NCI-H2227 (cell line): ENCODE data around the gene TAF11L2.
"Not testable (repeated sequence)": the region's sequence is repeated elsewhere in the genome, so short reads cannot be mapped to it uniquely, and the experiment has no call there.

Experiments used
- DNase-seq: peaks from one replicate; lab custom pipeline; 2025; ENCODE audit not compliant: unreplicated experiment; lab: John Stamatoyannopoulos, UW

TAF11L2 gene

DNA sequence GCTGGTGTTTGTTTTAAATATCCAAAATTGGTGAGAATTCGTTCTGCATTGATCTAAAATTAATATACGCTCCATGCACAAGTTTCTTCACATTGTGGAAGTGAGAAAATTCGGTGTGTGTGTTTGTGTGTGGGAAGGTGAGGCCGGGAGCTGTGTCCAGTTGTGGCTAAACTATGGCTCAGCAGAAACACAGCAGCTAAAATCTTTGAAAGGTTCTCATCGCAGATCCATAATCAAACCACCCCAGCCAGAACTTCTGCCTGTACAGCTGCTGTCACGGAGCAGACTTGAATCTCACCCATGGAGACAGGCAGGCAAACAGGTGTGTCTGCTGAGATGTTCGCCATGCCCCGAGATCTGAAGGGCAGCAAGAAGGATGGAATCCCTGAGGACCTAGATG is at the start of gene TAF11L2:
TAF11L2 (plus strand) TSS at position 301 of the 400 bp plus-strand sequence.
- not testable (repeated sequence) for DNase-seq

DNA sequence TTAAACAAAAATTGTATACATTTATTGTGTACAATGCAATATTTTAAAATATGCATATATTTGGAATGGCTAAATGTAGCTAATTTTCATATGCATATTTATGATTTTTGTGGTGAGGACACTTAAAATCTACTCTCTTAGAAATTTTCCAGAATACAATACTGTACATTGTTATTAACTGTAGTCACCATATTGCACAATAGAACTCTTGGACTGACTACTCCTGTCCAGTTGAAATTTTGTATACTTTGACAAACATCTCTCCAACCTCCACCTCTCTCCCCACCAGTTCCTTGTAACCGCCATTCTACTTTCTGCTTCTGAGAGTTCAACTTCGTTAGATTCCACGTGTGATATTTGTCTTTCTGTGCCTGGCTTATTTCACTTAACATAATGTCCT is 49.2 kb upstream of the TAF11L2 start:
- no peak for DNase-seq

DNA sequence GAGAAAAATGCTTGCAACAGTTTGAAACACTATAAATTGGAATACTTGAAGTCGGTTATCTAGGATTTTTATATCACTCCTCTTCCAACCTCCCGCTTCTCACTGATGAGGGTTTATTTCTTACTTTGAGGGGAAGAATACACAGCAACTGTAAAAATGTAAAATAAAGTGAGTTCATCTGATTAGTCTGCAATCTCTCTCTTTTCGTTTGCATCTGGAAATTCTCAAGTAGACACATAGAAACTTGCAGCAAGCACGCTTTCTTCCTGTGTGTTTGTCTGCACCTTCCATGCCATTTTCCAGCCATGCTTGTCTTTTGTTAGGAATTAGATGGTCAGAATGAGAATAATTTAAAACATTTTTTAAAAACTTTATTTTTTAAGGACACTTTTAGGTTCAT is 45.1 kb upstream of the TAF11L2 start:
- no peak for DNase-seq

DNA sequence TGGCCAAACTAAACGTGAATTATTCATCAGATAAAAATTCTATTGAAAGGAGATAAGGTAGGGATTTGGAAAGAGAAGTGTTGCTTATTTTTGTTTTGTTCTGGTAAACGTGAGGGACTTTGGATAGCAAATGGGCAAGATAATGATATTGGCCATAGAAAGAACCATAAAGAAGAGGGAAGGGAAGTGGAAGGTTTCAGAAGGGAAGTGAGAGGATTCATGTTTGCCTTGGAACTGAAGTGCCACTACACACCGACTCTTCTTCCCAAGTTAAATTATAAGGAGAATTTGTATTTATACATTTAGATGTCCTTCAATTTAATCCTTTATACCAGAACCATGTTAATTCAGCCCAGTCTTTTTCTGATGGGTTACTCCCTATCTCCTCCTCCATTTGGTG is 42.1 kb upstream of the TAF11L2 start:
- no peak for DNase-seq

DNA sequence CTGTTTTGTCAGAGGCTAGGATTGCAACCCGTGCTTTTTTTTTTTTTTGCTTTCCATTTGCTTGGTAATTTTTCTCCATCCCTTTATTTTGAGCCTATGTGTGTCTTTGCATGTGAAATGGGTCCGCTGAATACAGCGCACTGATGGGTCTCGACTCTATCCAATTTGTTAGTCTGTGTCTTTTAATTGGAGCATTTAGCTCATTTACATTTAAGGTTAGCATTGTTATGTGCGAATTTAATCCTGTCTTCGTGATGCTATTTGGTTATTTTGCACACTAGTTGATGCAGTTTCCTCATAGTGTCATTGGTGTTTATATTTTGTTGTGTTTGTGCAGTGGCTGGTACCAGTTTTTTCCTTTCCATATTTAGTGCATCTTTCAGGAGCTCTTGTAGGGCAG is 36.2 kb upstream of the TAF11L2 start:
- no peak for DNase-seq

DNA sequence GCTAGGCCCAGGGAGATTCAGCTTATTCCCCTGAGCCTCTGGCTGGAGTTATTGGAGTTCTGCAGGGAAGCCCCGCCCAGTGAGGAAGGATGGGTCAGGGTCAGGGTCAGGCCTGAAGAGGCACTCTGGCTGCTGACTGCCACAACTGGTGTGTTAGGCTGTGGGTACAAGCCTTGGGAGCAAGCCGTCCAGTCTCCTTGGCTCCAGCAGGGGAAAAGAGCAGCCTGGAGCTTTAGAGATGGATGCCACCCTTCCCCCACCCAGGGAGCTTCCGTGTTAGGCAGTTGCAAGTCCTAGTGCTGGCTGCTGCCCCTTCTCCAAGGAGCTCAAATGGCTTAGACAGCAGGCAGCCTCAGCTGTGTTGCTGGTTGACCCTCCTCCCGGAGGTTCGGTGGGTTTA is 34.4 kb upstream of the TAF11L2 start:
- DNase-seq = no peak

DNA sequence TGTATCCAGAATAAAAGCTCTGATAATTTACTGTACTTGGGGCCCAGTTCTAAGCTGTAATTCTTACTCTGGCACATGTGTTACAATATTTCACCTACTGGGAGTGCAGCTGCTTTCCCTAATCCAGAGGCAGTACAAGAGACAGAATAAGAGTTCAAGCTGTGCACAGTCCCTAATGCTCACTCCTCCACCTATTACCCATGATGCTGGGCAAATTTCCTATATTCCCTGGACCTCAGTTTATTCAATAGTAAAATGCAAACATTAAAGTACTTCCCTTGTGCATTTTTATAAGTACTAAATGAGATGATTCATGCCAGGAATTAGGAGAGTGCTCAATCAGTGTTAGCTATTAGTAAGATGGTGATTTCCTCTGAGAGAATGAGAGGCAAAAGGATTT is 28.0 kb upstream of the TAF11L2 start:
- no peak for DNase-seq

DNA sequence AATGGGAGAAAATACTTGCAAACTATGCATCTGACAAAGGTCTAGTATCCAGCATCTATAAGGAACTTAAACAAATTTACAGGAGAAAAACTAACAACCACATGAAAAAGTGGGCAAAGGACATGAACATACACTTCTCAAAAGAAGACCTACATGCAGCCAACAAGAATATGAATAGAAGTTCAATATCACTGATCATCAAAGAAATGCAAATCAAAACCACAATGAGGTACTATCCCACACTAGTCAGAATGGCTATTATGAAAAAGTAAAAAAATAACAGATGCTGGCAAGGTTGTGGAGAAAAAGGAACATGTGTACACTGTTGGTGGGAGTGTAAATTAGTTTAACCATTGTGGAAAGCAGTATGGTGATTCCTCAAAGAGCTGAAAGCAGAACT is 23.0 kb upstream of the TAF11L2 start:
- not testable (repeated sequence) for DNase-seq

DNA sequence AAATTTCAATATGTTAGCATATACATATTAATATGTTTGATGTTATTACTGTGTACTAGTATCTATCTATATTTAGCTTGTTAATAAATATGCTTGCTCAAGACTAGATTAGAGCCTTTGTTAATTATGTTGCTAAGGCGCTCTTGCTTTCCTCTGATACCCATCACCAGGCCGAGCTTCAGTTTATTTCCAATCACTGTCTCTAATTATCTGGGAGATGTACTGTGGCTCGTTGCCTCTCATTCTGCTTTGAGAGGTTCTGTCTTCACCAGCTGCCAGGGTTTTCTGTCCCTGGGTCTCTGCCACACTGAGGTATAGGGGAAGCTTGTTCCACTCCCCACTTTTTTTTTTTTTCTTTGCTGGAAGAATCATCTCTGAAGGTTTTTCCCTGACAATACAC is 21.0 kb upstream of the TAF11L2 start:
- DNase-seq = no peak

DNA sequence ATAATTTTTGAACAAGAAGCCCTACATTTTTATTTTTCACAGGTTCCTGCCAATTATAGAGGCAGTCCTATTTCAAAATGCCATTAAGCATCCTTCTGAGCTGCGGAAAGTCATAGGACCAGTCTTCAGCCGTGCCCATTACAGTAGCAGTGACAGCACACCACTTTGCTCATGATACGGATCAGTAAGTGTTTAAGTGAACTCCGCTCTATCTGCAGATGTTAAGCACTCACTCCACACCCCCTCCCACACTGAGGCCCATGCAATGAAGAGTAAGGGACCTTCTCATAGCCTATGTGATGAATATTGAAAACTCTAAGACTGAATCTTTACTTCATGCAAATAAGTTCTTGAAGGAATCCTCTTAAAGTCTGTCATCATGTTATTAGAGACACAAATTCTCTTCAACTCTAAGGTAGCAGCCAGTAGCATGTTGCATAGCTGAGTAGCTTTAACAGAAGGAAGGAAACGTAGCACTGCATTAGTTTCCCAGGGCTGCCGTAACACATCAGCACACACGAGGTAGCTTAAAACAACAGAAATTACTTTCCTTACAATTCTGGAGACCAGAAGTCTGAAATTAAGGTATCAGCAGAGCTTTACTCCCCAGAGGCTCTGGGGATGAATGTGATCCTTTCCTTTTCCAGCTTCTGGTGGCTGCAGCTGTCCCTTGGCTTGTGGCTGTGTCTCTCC is 20.3 kb upstream of the TAF11L2 start:
- DNase-seq = no peak

DNA sequence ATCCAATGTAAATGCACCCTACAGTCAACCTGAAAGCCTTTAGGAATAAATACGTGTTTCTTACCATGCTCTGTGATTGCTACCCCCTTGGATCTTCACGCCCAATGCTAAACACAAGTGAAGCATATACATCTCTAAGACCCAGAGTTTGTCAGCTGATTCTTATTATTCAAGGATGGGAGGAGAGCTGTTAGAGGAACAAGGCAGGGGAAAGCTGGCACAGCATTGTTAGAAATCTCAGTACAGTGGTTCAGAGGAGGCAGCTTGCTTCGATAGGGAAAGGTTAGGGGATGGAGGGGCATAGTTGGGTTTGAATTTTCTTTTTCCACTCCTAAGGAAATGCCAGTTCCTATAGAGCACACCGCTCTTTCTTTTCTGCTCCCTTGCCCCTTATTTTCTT is 16.7 kb upstream of the TAF11L2 start:
- DNase-seq = no peak

DNA sequence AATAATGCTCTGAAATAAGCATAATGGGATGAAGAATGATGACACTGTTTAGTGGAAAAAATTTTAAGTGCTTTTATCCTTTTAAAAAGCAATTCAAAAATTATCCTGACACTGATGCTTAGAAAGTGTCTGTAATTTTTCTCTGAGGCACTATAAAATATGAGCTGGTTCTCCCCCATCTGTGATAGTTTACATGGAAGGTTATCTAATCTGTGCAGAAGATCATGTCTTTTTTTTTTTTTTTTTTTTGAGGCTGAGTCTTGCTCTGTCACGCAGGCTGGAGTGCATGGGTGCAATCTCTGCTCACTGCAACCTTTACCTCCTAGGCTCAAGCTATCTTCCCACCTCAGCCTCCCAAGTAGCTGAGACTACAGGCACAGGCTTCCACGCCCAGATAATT is 15.2 kb upstream of the TAF11L2 start:
- no peak for DNase-seq

DNA sequence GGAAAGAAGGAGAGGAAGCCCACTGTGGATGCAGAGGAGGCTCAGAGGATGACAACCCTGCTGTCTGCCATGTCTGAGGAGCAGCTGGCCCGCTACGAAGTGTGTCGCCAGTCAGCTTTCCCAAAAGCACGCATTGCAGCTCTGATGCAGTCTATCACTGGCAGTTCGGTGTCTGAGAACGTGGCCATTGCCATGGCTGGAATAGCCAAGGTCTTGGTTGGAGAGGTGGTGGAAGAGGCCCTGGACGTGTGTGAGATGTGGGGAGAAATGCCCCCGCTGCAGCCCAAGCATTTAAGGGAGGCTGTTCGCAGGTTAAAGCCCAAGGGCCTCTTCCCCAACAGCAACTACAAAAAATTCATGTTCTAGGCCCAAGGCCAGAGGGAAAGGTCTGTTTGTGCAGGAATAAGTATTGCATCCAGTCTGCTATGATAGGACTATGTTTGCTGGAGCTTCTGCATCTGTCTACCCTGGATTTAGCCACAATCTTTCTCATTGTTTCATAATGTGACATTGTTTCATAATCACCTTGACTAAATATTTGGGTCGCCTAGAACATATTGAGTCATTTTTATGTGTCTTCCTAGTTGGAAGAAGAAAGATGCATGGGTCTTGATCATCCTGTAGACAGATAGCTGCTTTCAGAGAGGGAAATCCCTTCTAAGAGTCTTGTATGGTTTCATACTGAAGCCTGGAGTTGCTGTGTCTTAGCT is 11.4 kb upstream of the TAF11L2 start:
- DNase-seq = not testable (repeated sequence)

DNA sequence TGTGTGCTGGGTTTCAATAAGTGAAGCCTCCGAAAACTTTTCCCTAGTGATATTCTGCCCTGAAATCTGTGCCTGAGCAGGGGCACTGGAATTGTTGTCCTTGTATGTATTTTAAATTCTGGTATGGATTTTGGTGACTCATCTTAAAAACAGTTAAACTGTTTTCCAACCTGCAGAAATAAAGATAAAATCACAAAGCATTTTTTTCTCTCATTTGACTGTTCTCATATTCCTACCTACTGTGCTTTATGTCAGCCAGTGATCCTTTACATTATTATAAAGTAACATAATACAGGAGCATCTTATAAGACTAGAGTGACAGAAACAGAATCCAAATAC is 10.9 kb upstream of the TAF11L2 start:
- no peak for DNase-seq

DNA sequence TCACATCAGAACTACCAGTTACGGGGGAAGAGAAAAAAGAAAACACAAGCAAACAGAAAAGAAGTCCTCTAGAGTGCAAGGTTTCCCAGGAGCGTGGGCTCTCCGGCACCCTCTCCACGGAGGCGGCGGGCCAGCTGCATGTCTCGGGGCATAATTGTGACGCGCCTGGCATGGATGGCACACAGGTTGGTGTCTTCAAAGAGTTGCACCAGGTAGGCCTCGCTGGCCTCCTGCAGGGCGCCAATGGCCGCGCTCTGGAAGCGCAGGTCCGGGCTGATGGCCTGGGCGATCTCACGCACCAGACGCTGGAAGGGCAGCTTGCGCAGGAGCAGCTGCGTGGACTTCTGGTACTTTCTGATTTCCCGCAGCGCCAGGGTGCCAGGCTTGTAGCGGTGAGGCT is 6.8 kb upstream of the TAF11L2 start:
- not testable (repeated sequence) for DNase-seq

DNA sequence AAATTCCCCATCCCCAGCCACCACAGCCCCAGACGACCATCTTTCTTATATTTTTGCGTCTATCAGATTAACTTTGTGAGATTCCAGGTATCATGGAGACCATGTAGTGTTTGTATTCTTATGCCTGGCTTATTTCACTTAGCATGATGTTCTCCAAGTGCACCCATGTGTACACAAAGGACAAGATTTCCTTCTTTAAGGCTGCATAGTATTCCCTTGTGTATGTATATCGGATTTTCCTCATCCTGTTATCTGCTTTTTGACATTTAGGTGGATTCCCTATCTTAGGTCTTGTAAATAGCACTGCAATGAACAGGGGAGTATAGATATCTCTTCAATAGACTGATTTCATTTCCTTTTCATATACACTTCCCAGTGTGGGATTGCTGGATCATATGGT is 5.3 kb upstream of the TAF11L2 start:
- DNase-seq = no peak

DNA sequence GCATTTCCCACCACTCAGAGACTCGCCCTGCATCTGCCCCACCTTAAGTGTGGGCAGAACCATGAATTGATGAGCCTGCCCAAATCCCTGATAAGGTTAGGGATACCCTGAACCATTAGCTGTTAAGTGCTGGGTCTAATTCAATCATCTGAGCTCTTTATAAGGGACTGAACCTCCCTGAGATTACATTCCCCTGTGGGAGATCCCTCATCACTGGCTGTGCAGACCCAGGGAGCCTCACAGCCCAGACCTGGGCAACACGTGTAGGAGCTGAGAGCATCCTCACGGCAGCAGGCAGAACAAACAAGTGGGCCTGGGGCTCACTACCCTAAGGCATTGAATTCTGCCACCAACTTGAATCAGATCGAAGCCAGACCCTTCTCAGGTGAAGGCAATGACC is 585 bp upstream of the TAF11L2 start:
- no peak for DNase-seq

DNA sequence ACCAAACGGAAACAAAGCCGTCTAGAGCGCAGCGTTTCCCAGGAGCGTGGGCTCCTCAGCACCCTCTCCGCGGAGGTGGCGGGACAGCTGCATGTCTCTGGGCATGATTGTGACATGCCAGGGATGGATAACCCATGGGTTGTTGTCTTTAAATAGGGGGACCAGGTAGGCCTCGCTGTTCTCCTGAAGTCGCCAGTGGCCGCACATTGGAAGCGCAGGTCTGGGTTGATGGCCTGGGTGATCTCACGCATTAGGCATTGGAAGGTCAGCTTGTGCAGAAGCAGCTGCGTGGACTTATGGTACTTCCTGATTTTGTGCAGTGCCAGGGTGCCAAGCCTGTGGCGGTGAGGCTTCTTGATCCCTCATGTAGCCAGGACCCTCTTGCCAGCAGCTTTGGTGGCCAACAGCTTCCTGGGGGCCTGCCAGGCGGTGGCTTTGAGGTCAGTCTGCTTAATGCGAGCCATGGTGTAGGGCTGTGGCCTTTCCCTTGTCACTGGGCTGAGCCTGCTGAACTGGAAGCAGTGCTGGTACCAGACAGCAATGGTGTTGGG is 13.8 kb downstream of the TAF11L2 start:
- no peak for DNase-seq

DNA sequence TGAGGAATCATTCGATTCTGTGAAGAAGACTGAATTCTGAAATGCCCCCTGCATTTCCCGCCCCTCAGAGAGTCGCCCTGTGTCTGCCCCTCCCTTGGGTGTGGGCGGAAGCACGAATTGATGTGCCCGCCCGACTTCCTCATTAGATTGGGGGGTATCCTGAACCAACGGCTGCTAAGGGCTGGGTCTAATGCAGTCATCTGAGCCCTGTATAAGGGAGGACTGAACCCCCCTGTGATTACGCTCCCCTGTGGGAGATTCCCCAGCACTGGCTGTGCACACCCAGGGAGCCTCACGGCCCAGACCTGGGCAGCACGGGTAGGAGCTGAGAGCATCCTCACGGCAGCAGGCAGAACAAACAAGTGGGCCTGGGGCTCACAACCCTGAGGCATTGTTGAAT is 19.5 kb downstream of the TAF11L2 start:
- not testable (repeated sequence) for DNase-seq

DNA sequence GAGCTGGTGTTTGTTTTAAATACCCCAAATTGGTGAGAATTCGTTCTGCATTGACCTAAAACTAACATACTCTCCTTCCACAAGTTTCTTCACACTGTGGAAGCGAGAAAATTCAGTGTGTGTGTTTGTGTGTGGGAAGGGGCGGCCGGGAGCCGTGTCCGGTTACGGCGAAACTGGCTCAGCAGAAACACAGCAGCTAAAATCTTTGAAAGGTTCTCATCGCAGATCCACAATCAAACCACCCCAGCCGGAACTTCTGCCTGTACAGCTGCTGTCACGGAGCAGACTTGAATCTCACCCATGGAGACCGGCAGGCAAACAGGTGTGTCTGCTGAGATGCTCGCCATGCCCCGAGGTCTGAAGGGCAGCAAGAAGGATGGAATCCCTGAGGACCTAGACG is 20.0 kb downstream of the TAF11L2 start, which contains the start of gene TAF11L3:
TAF11L3 (plus strand) TSS at position 301 of the 400 bp plus-strand sequence.
- DNase-seq = not testable (repeated sequence)

DNA sequence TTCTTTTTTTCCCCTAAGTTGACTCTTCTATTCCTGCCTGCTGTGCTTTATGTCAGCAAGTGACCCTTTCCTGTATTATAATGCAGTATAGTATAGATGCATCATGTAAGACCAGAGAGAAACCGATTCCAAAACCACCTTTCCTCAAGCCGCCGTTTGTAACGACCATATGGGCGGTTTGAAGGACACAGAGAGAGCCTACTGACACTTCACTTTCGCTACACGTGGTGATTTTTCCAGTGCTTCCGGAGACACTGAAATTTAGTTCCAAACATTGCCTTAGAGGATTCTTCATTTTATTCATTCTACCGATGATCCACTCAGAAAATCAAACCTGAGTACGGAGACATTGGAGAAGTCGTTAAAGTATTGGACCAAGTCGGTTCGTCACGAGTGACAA is 21.5 kb downstream of the TAF11L2 start:
- not testable (repeated sequence) for DNase-seq

DNA sequence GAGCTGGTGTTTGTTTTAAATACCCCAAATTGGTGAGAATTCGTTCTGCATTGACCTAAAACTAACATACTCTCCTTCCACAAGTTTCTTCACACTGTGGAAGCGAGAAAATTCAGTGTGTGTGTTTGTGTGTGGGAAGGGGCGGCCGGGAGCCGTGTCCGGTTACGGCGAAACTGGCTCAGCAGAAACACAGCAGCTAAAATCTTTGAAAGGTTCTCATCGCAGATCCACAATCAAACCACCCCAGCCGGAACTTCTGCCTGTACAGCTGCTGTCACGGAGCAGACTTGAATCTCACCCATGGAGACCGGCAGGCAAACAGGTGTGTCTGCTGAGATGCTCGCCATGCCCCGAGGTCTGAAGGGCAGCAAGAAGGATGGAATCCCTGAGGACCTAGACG is 23.5 kb downstream of the TAF11L2 start, which contains the start of gene TAF11L4:
TAF11L4 (plus strand) TSS at position 301 of the 400 bp plus-strand sequence.
- DNase-seq = not testable (repeated sequence)
